HUES6 (cell line): ENCODE results near the gene PRRT3.

Experiments
- H3K27ac ChIP-seq: 2 replicates; pipeline ENCODE4 v1.7.0; 2013; ENCODE audit warnings: low read depth, mild to moderate bottlenecking, low read length, inconsistent platforms
- H3K27me3 ChIP-seq: 2 replicates; pipeline ENCODE4 v1.6.1; 2013; ENCODE audit warnings: low read length; ENCODE audit not compliant: control insufficient read depth, insufficient read depth
- H3K36me3 ChIP-seq: 2 replicates; pipeline ENCODE4 v1.6.1; 2013; ENCODE audit warnings: low read length; ENCODE audit not compliant: control insufficient read depth, insufficient read depth
- H3K4me1 ChIP-seq: 2 replicates; pipeline ENCODE4 v1.6.1; 2013; ENCODE audit warnings: low read length; ENCODE audit not compliant: control insufficient read depth, insufficient read depth
- H3K4me3 ChIP-seq: 2 replicates; pipeline ENCODE4 v1.5.1; 2013; ENCODE audit warnings: low read depth, low read length
- H3K9ac ChIP-seq: one replicate; pipeline ENCODE4 v1.6.1; 2013; ENCODE audit warnings: mild to moderate bottlenecking, low read length
- H3K9me3 ChIP-seq: 2 replicates; pipeline ENCODE4 v1.6.1; 2013; ENCODE audit warnings: low read depth, low read length; ENCODE audit not compliant: control insufficient read depth, insufficient read depth

The PRRT3 gene

DNA sequence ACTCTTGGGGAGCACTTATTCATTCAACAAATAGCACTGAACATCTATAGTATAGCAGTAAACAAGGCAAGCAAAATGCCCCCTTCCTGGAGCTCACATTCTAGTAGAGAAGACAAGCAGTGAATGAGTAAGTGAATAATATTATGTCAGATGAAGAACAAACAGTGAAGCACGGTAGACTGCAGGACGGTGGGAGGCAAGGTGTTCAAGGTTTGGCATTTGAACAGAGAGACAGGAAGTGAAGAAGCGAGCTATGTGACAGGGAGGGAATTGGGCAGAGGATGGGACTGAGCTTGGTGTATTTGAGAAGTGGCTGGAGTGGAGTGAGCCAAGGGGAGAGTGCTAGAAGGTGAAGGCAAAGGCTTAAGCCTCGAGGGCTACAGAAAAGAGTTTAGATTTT, 17.2 kb downstream of the PRRT3 start:
- H3K9me3 ChIP-seq: 0 out of 2 replicates have a peak, but pooled peaks cover 3% of the 10 kb centered on the region
- H3K4me3 ChIP-seq: no peak overlapping the region
- H3K4me1 ChIP-seq: peaks cover 7% of the 10 kb centered on the region
- H3K36me3 ChIP-seq: peaks cover 27% of the 10 kb centered on the region
- no peak overlapping the region for H3K27ac ChIP-seq
- no peaks in the 10 kb centered on the region for H3K27me3 ChIP-seq
- H3K9ac ChIP-seq: no peak overlapping the region

DNA sequence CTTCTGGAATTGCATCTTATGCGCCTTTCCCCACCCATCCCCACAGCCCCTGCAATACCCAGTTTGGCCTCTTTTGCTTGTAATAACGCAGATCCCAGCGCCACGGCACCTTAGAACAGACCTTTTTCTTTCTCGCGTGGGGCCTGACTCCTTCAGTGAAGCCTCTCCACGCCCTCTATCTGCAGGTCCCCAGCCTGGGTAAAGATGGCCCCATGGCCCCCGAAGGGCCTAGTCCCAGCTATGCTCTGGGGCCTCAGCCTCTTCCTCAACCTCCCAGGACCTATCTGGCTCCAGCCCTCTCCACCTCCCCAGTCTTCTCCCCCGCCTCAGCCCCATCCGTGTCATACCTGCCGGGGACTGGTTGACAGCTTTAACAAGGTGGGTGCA, 18.0 kb downstream of the PRRT3 start:
- Histone ChIP-seq H3K36me3 (peaks cover 28% of the 10 kb centered on the region), H3K27ac (0 out of 2 replicates have a peak overlapping the region, but pooled peaks have one; percentile 45), H3K9me3 (0 out of 2 replicates have a peak, but pooled peaks cover 3% of the 10 kb centered on the region)

DNA sequence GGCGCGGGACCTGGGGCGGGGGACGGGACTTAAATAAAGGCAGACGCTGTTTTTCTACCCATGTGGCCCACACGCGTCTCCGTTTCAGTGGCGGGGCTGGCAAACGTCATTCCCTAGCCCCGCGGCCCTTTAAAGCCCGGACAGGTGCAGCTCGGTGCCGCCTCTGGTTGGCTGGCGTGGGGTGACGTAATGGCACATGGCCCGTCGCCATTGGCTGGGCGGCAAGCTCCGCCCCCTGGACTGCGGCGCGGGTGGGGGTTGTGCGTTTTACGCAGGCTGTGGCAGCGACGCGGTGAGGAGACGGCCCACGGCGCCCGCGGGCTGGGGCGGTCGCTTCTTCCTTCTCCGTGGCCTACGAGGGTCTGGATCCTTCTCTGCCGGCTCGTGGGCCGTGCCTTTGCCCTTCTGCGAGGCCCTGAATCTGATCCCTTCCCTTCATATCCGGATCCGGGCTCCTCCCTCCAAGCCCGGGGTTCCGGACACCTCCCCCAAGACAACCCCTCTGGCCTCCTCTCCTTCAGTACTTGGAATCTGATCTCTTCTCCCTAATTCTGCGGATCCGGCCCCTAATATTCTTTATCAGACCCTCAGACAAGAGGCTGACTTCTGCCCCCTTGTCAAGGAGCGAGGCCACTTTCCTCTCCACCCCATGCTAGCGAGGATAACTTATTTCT, 18.5 kb downstream of the PRRT3 start, which contains the start of gene CRELD1:
Gene CRELD1 (plus strand): TSS at position 274 of the 674 bp plus-strand sequence. CDS start 605 bp downstream, outside the sequence.
- Histone ChIP-seq H3K4me1 (peaks cover 7% of the 10 kb centered on the region), H3K27ac (peak within 1 kb of the TSS; percentile 45; the same call in 1 of the 2 replicates)

More for the DNA sequence above, 18.0 kb downstream of the PRRT3 start:
- peak overlapping the region; percentile 76 for H3K9ac ChIP-seq
- H3K4me3 ChIP-seq: peak overlapping the region; percentile 77
- peaks cover 7% of the 10 kb centered on the region for H3K4me1 ChIP-seq
- no peaks in the 10 kb centered on the region for H3K27me3 ChIP-seq

DNA sequence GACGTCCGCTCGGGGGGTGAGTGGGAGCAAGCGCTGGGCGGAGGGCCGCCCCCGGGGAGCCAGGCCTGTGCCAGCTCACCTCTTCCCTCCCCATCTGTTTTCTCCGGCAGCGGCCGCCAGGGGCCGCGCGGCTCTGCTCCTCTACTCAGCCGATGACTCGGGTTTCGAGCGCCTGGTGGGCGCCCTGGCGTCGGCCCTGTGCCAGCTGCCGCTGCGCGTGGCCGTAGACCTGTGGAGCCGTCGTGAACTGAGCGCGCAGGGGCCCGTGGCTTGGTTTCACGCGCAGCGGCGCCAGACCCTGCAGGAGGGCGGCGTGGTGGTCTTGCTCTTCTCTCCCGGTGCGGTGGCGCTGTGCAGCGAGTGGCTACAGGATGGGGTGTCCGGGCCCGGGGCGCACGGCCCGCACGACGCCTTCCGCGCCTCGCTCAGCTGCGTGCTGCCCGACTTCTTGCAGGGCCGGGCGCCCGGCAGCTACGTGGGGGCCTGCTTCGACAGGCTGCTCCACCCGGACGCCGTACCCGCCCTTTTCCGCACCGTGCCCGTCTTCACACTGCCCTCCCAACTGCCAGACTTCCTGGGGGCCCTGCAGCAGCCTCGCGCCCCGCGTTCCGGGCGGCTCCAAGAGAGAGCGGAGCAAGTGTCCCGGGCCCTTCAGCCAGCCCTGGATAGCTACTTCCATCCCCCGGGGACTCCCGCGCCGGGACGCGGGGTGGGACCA, 19.2 kb downstream of the PRRT3 start:
- H3K4me1 ChIP-seq: peaks cover 7% of the 10 kb centered on the region
- H3K9me3 ChIP-seq: 0 out of 2 replicates have a peak, but pooled peaks cover 3% of the 10 kb centered on the region
- H3K27me3 ChIP-seq: no peaks in the 10 kb centered on the region
- H3K9ac ChIP-seq: peak overlapping the region; percentile 75
- H3K4me3 ChIP-seq: peak overlapping the region; percentile 77
- H3K36me3 ChIP-seq: peaks cover 28% of the 10 kb centered on the region
- peak overlapping the region; percentile 7; the same call in 1 of the 2 replicates for H3K27ac ChIP-seq

More for the DNA sequence above, 18.5 kb downstream of the PRRT3 start, which contains the start of gene CRELD1:
- H3K9me3 ChIP-seq: 0 out of 2 replicates have a peak, but pooled peaks cover 3% of the 10 kb centered on the region
- H3K9ac ChIP-seq: peak within 1 kb of the TSS; percentile 76
- H3K4me3 ChIP-seq: peak within 1 kb of the TSS; percentile 77
- H3K27me3 ChIP-seq: no peaks in the 10 kb centered on the region
- H3K36me3 ChIP-seq: peaks cover 28% of the 10 kb centered on the region

DNA sequence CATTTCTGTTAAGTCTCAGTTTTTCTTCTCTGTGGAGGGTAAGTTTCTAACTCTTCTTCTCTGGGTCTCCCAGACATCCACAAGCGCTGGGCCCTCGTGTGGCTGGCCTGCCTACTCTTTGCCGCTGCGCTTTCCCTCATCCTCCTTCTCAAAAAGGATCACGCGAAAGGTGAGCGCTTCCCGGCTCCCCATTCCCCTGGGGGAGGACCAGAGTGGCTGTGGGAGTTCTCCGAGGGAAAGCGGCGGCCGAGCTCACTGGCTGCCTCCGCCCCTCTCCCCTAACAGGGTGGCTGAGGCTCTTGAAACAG, 19.7 kb downstream of the PRRT3 start:
- Histone ChIP-seq H3K36me3 (peaks cover 26% of the 10 kb centered on the region), H3K9me3 (0 out of 2 replicates have a peak, but pooled peaks cover 3% of the 10 kb centered on the region), H3K27me3 (no peaks in the 10 kb centered on the region), H3K4me3 (peak overlapping the region; percentile 77), H3K9ac (no peak overlapping the region), H3K4me1 (peaks cover 7% of the 10 kb centered on the region), H3K27ac (no peak overlapping the region)

DNA sequence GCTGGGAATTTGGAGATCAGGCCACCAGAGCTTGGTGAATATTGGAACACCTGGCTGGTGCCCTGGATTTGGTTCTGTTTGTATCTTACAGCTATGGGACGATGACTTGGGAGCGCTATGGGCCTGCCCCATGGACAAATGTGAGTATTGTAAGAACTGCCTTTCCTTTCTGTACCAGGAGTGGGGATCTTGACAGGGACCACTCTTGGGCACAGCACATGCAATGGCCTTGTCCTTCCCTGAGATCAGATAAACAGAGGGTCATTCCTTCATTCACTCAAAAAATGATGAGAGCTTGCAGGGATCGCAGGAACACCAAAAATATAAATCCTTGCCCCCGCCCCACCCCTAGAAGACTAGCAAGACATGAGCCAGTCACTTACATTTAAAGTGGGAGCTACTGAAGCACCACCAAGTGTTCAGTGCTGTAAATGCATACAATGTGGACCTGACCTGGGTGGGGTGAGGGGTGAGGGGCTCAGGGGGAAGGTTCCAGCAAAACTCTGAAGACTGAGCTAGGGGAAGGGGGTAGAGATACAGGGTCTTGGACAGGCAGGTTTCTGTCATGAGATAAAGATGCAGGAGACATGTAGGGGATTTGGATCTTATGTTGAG, 21.3 kb downstream of the PRRT3 start:
- Histone ChIP-seq H3K27me3 (no peaks in the 10 kb centered on the region), H3K9me3 (0 out of 2 replicates have a peak, but pooled peaks cover 3% of the 10 kb centered on the region), H3K4me1 (peaks cover 7% of the 10 kb centered on the region), H3K27ac (no peak overlapping the region), H3K9ac (no peak overlapping the region), H3K4me3 (no peak overlapping the region), H3K36me3 (peaks cover 15% of the 10 kb centered on the region; the same call in 1 of the 2 replicates)

DNA sequence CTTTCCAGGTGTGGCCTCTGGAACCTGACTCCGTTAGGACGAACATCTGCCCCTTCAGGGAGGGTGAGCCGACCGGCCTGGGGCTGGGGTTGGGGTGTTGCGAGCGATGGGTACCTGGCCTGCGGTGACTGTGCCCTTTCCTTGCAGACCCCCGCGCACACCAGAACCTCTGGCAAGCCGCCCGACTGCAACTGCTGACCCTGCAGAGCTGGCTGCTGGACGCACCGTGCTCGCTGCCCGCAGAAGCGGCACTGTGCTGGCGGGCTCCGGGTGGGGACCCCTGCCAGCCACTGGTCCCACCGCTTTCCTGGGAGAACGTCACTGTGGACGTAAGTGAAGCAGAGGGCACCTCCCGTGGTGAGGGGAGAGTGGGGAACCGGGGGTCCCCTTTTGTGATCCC, 24.1 kb downstream of the PRRT3 start:
- Histone ChIP-seq H3K36me3 (peaks cover 12% of the 10 kb centered on the region; the same call in 1 of the 2 replicates), H3K9ac (no peak overlapping the region), H3K4me1 (no peaks in the 10 kb centered on the region), H3K27me3 (no peaks in the 10 kb centered on the region), H3K4me3 (no peak overlapping the region), H3K27ac (no peak overlapping the region), H3K9me3 (0 out of 2 replicates have a peak, but pooled peaks cover 3% of the 10 kb centered on the region)

DNA sequence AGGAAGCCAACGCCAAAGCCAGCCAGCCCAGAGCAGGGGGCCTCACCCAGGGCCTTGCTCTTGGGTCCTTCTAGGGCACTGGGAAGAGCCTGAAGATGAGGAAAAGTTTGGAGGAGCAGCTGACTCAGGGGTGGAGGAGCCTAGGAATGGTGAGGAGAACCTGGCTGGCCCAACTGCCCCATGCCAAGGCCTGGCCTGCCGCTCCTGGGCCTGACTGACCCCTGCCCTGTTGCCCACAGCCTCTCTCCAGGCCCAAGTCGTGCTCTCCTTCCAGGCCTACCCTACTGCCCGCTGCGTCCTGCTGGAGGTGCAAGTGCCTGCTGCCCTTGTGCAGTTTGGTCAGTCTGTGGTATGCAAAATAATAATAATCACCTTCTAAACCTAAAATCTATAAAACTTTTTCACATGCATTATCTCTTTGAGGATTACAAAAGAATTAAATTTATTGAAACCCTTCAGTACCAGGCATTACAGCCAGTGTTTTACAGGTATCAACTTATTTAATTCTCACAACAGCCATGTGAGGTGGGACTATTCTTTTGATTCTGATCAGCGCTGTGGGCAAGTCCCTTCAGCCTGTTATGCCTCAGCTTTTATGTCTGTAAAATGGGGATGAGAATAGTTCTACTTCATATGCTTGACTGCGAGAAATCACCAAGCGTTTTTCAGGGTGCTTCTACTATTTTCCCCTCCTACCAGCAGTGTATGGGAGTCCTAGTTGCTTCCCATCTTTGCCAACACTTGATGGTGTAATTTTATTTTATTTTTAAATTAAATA, 33.8 kb downstream of the PRRT3 start:
- Histone ChIP-seq H3K9ac (no peak overlapping the region), H3K27me3 (peaks cover 10% of the 10 kb centered on the region), H3K4me3 (no peak overlapping the region), H3K27ac (no peak overlapping the region), H3K9me3 (no peaks in the 10 kb centered on the region), H3K4me1 (peaks cover 17% of the 10 kb centered on the region), H3K36me3 (no peaks in the 10 kb centered on the region)

DNA sequence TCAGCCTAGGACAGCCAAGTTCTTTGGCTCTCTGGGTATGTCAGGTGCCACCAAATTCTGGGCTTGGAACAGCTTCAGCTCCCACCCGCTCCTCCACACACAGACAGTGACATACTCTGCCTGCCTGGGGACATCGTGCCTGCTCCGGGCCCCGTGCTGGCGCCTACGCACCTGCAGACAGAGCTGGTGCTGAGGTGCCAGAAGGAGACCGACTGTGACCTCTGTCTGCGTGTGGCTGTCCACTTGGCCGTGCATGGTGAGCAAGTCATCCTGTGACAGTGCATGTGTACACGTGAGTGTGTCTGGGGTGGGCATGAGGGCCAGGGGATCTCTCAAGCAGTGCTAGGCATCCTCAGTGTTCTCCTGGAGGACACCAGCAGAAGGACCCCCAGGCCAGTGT, 34.4 kb downstream of the PRRT3 start:
- Histone ChIP-seq H3K9me3 (no peaks in the 10 kb centered on the region), H3K4me3 (no peak overlapping the region), H3K9ac (no peak overlapping the region), H3K27me3 (peaks cover 10% of the 10 kb centered on the region), H3K4me1 (peaks cover 17% of the 10 kb centered on the region), H3K36me3 (no peaks in the 10 kb centered on the region), H3K27ac (no peak overlapping the region)
